Astrocyte of the spinal cord (primary cell): ENCODE measurements around the gene MICB.
"Not testable (repeated sequence)": the region's sequence is repeated elsewhere in the genome, so short reads cannot be mapped to it uniquely, and the experiment has no call there.

ENCODE experiments used
- DNase-seq: peaks from one replicate; pipeline ENCODE4 v3.0.0; 2011; ENCODE audit warnings: low read depth, low spot score
- H3K4me3 ChIP-seq: 2 replicates; pipeline ENCODE4 v1.5.1; 2011; ENCODE audit warnings: low read depth, mild to moderate bottlenecking, low read length, moderate library complexity
- CTCF ChIP-seq: IDR thresholded peaks from 2 replicates; pipeline ENCODE4 v1.5.1; 2012; ENCODE audit warnings: low read depth, mild to moderate bottlenecking, low read length, inconsistent platforms
- in situ Hi-C: cut with HindIII; loops from 2 replicates; pipeline ENCODE4 v1.10.0; 2017; ENCODE audit warnings: low sequenced_read_pairs

Gene MICB

GRCh38 chr6:31497531-31498476 lies at the start of gene MICB:
MICB (plus strand) TSS chr6:31498145; CDS start chr6:31498194, 49 bp downstream.
- no peak for TF ChIP-seq CTCF
- H3K4me3 ChIP-seq: peak within 1 kb of the TSS; percentile 60
- DNase-seq: peak; percentile 72
- in situ Hi-C loops: no loop called here

GRCh38 chr6:31450751-31451150 lies 47.2 kb upstream of the MICB start:
- TF ChIP-seq CTCF: no peak
- H3K4me3 ChIP-seq: no peak overlapping the region
- in situ Hi-C loops: no loop called here
- no peak for DNase-seq

GRCh38 chr6:31452859-31453258 lies 45.1 kb upstream of the MICB start:
- TF ChIP-seq CTCF: no peak
- in situ Hi-C loops: no loop called here
- DNase-seq: no peak
- no peak overlapping the region for H3K4me3 ChIP-seq

GRCh38 chr6:31453259-31453658 lies 44.7 kb upstream of the MICB start:
- no peak overlapping the region for H3K4me3 ChIP-seq
- in situ Hi-C loops: no loop called here
- DNase-seq: no peak
- TF ChIP-seq CTCF: no peak

GRCh38 chr6:31459864-31460263 lies 38.1 kb upstream of the MICB start:
- in situ Hi-C loops: not testable (repeated sequence)

GRCh38 chr6:31460361-31461025 lies 37.5 kb upstream of the MICB start:
- TF ChIP-seq CTCF: no peak
- no peak for DNase-seq
- in situ Hi-C loops: no loop called here
- no peak overlapping the region for H3K4me3 ChIP-seq

More at GRCh38 chr6:31459864-31460263, 38.1 kb upstream of the MICB start:
- DNase-seq, H3K4me3 ChIP-seq: not testable (repeated sequence)
